Measurements from ENCODE around the gene TMEM14C.
"Not testable (repeated sequence)": the region's sequence is repeated elsewhere in the genome, so short reads cannot be mapped to it uniquely, and the experiment has no call there.

TMEM14C gene

DNA sequence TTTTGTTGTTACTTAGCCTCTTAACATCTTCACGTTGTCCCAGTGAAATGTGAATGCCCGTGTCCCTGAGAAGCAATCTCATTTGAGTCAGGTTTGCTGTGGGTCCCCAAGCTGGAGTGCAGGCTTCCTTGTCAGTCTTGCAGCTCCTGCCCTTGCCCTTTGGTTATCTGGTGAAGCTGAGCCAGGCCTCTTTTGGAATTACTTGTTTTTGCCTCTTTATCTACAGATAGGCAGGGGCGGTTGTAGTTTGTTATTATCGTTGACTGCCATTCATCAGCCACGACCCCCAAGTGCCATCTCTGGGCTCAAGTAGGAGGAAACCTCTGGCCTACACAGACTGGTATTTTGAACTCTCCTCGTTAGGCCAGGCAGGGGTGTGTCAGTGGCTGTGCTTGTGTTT lies 2.2 kb downstream of the TMEM14C start:
- H3K4me1 ChIP-seq (ENCODE audit: control insufficient read depth, insufficient read depth, low read length) = peaks cover 5% of the 10 kb centered on the region
- peaks cover 21% of the 10 kb centered on the region for H3K36me3 ChIP-seq (ENCODE audit: control insufficient read depth, insufficient read depth, low read length)
- H3K4me3 ChIP-seq (ENCODE audit: low read depth, low read length) = peak overlapping the region; percentile 2
- peak overlapping the region; percentile 9 for H3K9ac ChIP-seq (ENCODE audit: low read depth, low read length)
- H3K27me3 ChIP-seq (ENCODE audit: control insufficient read depth, insufficient read depth, low read length) = no peaks in the 10 kb centered on the region
- H3K9me3 ChIP-seq (ENCODE audit: control insufficient read depth, insufficient read depth, low read length) = no peaks in the 10 kb centered on the region

- no peaks in the 10 kb centered on the region for H3K27me3 ChIP-seq (ENCODE audit: control insufficient read depth, insufficient read depth, low read length)
- no peak overlapping the region for H3K4me3 ChIP-seq (ENCODE audit: low read depth, low read length)
- H3K9ac ChIP-seq (ENCODE audit: low read depth, low read length) = no peak overlapping the region
- H3K36me3 ChIP-seq (ENCODE audit: control insufficient read depth, insufficient read depth, low read length) = peaks cover 21% of the 10 kb centered on the region
- no peaks in the 10 kb centered on the region for H3K9me3 ChIP-seq (ENCODE audit: control insufficient read depth, insufficient read depth, low read length)
- peaks cover 5% of the 10 kb centered on the region for H3K4me1 ChIP-seq (ENCODE audit: control insufficient read depth, insufficient read depth, low read length)
Observed at GRCh38 chr6:10725716-10726115, 2.8 kb downstream of the TMEM14C start.

DNA sequence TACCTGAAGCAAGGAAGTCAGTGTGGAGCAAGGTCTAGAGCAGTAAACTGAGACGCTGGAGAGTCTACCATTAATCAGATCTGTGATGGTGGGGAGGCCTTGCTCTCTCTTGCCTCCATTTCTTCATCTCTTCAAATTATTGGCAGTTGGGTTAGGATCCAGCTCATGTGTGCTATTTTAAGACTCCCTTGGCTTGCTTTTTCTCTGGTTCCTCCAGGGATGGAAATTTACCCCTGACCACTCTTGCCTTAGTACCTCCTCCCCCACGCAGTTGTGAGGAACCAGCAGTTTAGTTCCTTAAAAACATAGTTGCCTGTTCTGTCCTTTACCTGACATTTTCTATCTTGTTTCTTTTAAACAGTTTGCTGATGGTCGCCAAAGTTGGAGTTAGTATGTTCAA lies 7.4 kb downstream of the TMEM14C start:
- no peaks in the 10 kb centered on the region for H3K4me1 ChIP-seq (ENCODE audit: control insufficient read depth, insufficient read depth, low read length)
- peaks cover 28% of the 10 kb centered on the region for H3K36me3 ChIP-seq (ENCODE audit: control insufficient read depth, insufficient read depth, low read length)
- H3K9me3 ChIP-seq (ENCODE audit: control insufficient read depth, insufficient read depth, low read length) = no peaks in the 10 kb centered on the region
- H3K9ac ChIP-seq (ENCODE audit: low read depth, low read length) = no peak overlapping the region
- H3K27me3 ChIP-seq (ENCODE audit: control insufficient read depth, insufficient read depth, low read length) = no peaks in the 10 kb centered on the region
- H3K4me3 ChIP-seq (ENCODE audit: low read depth, low read length) = no peak overlapping the region

- Histone ChIP-seq H3K27me3 (ENCODE audit: control insufficient read depth, insufficient read depth, low read length) (no peaks in the 10 kb centered on the region), H3K4me3 (ENCODE audit: low read depth, low read length) (no peak overlapping the region), H3K4me1 (ENCODE audit: control insufficient read depth, insufficient read depth, low read length) (no peaks in the 10 kb centered on the region), H3K36me3 (ENCODE audit: control insufficient read depth, insufficient read depth, low read length) (peaks cover 16% of the 10 kb centered on the region), H3K9ac (ENCODE audit: low read depth, low read length) (no peak overlapping the region), H3K9me3 (ENCODE audit: control insufficient read depth, insufficient read depth, low read length) (no peaks in the 10 kb centered on the region)
Observed at GRCh38 chr6:10733151-10733715, 10.4 kb downstream of the TMEM14C start.

- Histone ChIP-seq H3K4me3 (ENCODE audit: low read depth, low read length) (no peak overlapping the region), H3K36me3 (ENCODE audit: control insufficient read depth, insufficient read depth, low read length) (peaks cover 16% of the 10 kb centered on the region), H3K9ac (ENCODE audit: low read depth, low read length) (no peak overlapping the region), H3K4me1 (ENCODE audit: control insufficient read depth, insufficient read depth, low read length) (no peaks in the 10 kb centered on the region), H3K27me3 (ENCODE audit: control insufficient read depth, insufficient read depth, low read length) (no peaks in the 10 kb centered on the region), H3K9me3 (ENCODE audit: control insufficient read depth, insufficient read depth, low read length) (no peaks in the 10 kb centered on the region)
Observed at GRCh38 chr6:10733863-10734262, 11.0 kb downstream of the TMEM14C start.

DNA sequence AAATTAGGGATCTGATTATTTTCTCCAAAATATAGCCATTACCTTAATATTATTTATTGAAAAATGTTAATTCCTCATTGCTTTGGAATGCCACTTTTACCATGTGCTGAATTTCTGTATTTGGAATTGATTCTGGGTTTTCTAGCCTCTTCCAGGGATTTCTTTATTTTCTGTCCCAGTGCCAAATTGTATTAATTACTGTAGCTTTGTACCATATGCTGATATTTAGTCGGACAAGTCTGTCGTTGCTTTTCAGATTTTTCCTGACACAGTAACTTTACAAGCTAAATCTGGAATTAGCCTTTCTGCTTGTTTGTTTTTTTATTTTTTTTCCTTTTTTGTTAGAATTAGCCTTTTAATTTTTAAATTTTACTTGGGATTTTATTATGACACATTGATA lies 13.9 kb downstream of the TMEM14C start:
- H3K9ac ChIP-seq (ENCODE audit: low read depth, low read length) = no peak overlapping the region
- no peaks in the 10 kb centered on the region for H3K9me3 ChIP-seq (ENCODE audit: control insufficient read depth, insufficient read depth, low read length)
- H3K4me1 ChIP-seq (ENCODE audit: control insufficient read depth, insufficient read depth, low read length) = no peaks in the 10 kb centered on the region
- peaks cover 9% of the 10 kb centered on the region for H3K36me3 ChIP-seq (ENCODE audit: control insufficient read depth, insufficient read depth, low read length)
- H3K27me3 ChIP-seq (ENCODE audit: control insufficient read depth, insufficient read depth, low read length) = no peaks in the 10 kb centered on the region
- H3K4me3 ChIP-seq (ENCODE audit: low read depth, low read length) = no peak overlapping the region

GRCh38 chr6:10740061-10740460 lies 17.2 kb downstream of the TMEM14C start:
- H3K9me3 ChIP-seq (ENCODE audit: control insufficient read depth, insufficient read depth, low read length) = no peaks in the 10 kb centered on the region
- H3K9ac ChIP-seq (ENCODE audit: low read depth, low read length) = no peak overlapping the region
- H3K4me3 ChIP-seq (ENCODE audit: low read depth, low read length) = no peak overlapping the region
- no peaks in the 10 kb centered on the region for H3K36me3 ChIP-seq (ENCODE audit: control insufficient read depth, insufficient read depth, low read length)
- H3K4me1 ChIP-seq (ENCODE audit: control insufficient read depth, insufficient read depth, low read length) = peaks cover 5% of the 10 kb centered on the region
- H3K27me3 ChIP-seq (ENCODE audit: control insufficient read depth, insufficient read depth, low read length) = no peaks in the 10 kb centered on the region

DNA sequence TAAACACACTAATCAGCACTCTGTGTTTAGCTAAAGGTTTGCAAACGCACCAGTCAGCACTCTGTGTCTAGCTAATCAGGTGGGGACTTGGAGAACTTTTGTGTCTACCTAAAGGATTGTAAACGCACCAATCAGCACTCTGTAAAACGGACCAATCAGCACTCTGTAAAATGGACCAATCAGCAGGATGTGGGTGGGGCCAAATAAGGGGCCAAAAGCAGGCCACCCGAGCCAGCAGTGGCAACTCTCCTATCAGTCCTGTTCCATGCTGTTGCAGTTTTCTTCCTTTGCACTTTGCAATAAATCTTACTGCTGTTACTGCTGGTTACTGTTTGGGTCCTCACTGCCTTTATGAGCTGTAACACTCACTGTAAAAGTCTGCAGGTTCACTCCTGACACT lies 18.8 kb downstream of the TMEM14C start:
- H3K36me3 ChIP-seq (ENCODE audit: control insufficient read depth, insufficient read depth, low read length); H3K9ac ChIP-seq (ENCODE audit: low read depth, low read length); H3K27me3 ChIP-seq (ENCODE audit: control insufficient read depth, insufficient read depth, low read length); H3K4me1 ChIP-seq (ENCODE audit: control insufficient read depth, insufficient read depth, low read length); H3K9me3 ChIP-seq (ENCODE audit: control insufficient read depth, insufficient read depth, low read length); H3K4me3 ChIP-seq (ENCODE audit: low read depth, low read length): not testable (repeated sequence)

GRCh38 chr6:10742251-10742650 lies 19.4 kb downstream of the TMEM14C start:
- Histone ChIP-seq H3K4me1 (ENCODE audit: control insufficient read depth, insufficient read depth, low read length) (peaks cover 12% of the 10 kb centered on the region), H3K36me3 (ENCODE audit: control insufficient read depth, insufficient read depth, low read length) (no peaks in the 10 kb centered on the region), H3K9ac (ENCODE audit: low read depth, low read length) (no peak overlapping the region), H3K4me3 (ENCODE audit: low read depth, low read length) (no peak overlapping the region), H3K27me3 (ENCODE audit: control insufficient read depth, insufficient read depth, low read length) (no peaks in the 10 kb centered on the region), H3K9me3 (ENCODE audit: control insufficient read depth, insufficient read depth, low read length) (no peaks in the 10 kb centered on the region)

DNA sequence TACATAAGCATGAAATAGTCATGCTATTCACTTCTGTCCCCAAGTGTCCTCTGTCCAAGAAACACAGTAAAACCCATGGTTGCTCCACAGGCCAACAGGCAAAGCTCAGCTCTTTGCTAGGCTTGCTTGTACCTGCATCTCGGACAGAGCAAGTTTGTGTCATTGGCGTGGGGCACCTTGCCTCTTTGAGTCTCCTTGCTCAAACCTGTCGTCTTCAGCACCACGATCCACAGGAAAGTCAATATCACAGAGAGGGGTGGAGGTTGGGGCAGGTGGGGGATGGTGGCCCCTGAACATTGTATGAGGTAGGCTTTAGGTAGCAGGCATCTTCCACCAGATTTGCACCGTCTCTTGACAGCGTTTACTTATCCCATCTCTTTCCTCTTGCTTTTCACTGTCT lies 20.6 kb downstream of the TMEM14C start:
- Histone ChIP-seq H3K36me3 (ENCODE audit: control insufficient read depth, insufficient read depth, low read length) (no peaks in the 10 kb centered on the region), H3K4me3 (ENCODE audit: low read depth, low read length) (no peak overlapping the region), H3K9ac (ENCODE audit: low read depth, low read length) (no peak overlapping the region), H3K27me3 (ENCODE audit: control insufficient read depth, insufficient read depth, low read length) (no peaks in the 10 kb centered on the region), H3K9me3 (ENCODE audit: control insufficient read depth, insufficient read depth, low read length) (no peaks in the 10 kb centered on the region), H3K4me1 (ENCODE audit: control insufficient read depth, insufficient read depth, low read length) (peaks cover 14% of the 10 kb centered on the region)

DNA sequence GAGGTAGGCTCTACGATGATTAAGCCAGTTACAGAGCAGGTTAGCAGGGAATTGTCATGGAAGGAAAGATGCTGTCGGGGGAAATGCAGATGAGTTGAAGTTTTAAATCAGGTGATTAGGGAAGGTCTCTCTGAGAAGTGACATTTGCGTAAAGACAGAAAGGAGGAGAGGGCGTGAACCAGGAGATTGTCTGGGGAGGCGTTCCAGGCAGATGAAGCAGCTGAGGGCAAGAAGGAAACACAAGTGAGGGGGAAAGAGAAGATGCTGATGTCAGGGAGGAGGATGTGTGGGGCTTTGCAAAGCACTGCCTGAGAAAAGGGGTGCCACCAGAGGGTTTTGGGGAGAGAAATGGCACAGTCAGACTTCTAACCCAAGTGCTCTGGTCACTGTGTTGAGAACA lies 22.2 kb downstream of the TMEM14C start:
- no peaks in the 10 kb centered on the region for H3K27me3 ChIP-seq (ENCODE audit: control insufficient read depth, insufficient read depth, low read length)
- peaks cover 16% of the 10 kb centered on the region for H3K4me1 ChIP-seq (ENCODE audit: control insufficient read depth, insufficient read depth, low read length)
- no peaks in the 10 kb centered on the region for H3K36me3 ChIP-seq (ENCODE audit: control insufficient read depth, insufficient read depth, low read length)
- H3K4me3 ChIP-seq (ENCODE audit: low read depth, low read length) = no peak overlapping the region
- no peak overlapping the region for H3K9ac ChIP-seq (ENCODE audit: low read depth, low read length)
- no peaks in the 10 kb centered on the region for H3K9me3 ChIP-seq (ENCODE audit: control insufficient read depth, insufficient read depth, low read length)

- Histone ChIP-seq H3K4me1 (ENCODE audit: control insufficient read depth, insufficient read depth, low read length) (peaks cover 16% of the 10 kb centered on the region), H3K36me3 (ENCODE audit: control insufficient read depth, insufficient read depth, low read length) (peaks cover 4% of the 10 kb centered on the region), H3K27me3 (ENCODE audit: control insufficient read depth, insufficient read depth, low read length) (no peaks in the 10 kb centered on the region), H3K9ac (ENCODE audit: low read depth, low read length) (no peak overlapping the region), H3K4me3 (ENCODE audit: low read depth, low read length) (peak overlapping the region; percentile 43), H3K9me3 (ENCODE audit: control insufficient read depth, insufficient read depth, low read length) (no peaks in the 10 kb centered on the region)
Observed at GRCh38 chr6:10746915-10747250, 24.0 kb downstream of the TMEM14C start.
